Endodermal cell (in vitro differentiated cells): Measurements from ENCODE around the gene SNX4. TPM values are rescaled to one million over a fixed set of nuclear protein-coding genes. Genes with fewer than 3 reads are reported as not detected.
"Not testable (repeated sequence)": the region's sequence is repeated elsewhere in the genome, so short reads cannot be mapped to it uniquely, and the experiment has no call there.

ENCODE experiments used
- DNase-seq: peaks from one replicate; pipeline ENCODE4 v3.0.0-alpha.2; 2017
- H3K27ac ChIP-seq: 2 replicates; pipeline ENCODE4 v1.5.1; 2013; ENCODE audit warnings: mild to moderate bottlenecking, low read depth, low read length, moderate library complexity
- H3K27me3 ChIP-seq: 2 replicates; pipeline ENCODE4 v1.6.1; 2013; ENCODE audit warnings: mild to moderate bottlenecking, low read length, moderate library complexity; ENCODE audit not compliant: insufficient read depth, control insufficient read depth, poor library complexity, severe bottlenecking
- H3K36me3 ChIP-seq: 2 replicates; pipeline ENCODE4 v1.7.0; 2013; ENCODE audit warnings: mild to moderate bottlenecking, low read length, moderate library complexity; ENCODE audit not compliant: control insufficient read depth, insufficient read depth
- H3K4me1 ChIP-seq: one replicate; pipeline ENCODE4 v1.7.0; 2013; ENCODE audit warnings: low read length; ENCODE audit not compliant: control insufficient read depth, insufficient read depth
- H3K4me3 ChIP-seq: 2 replicates; pipeline ENCODE4 v1.5.1; 2013; ENCODE audit warnings: mild to moderate bottlenecking, low read length, moderate library complexity
- H3K9ac ChIP-seq: 2 replicates; pipeline ENCODE4 v1.6.1; 2013; ENCODE audit warnings: mild to moderate bottlenecking, low read length, moderate library complexity; ENCODE audit not compliant: poor library complexity, severe bottlenecking; ENCODE audit errors: extremely low read depth
- H3K9me3 ChIP-seq: 2 replicates; pipeline ENCODE4 v1.6.1; 2013; ENCODE audit warnings: mild to moderate bottlenecking, low read length, moderate library complexity; ENCODE audit not compliant: control insufficient read depth
- H3K27ac Mint-ChIP-seq: 2 replicates; pipeline ENCODE4 v1.8.0; 2020; ENCODE audit warnings: mixed read lengths
- H3K27me3 Mint-ChIP-seq: 2 replicates; pipeline ENCODE4 v1.8.0; 2021; ENCODE audit warnings: mild to moderate bottlenecking, mixed read lengths; ENCODE audit not compliant: insufficient read depth
- H3K36me3 Mint-ChIP-seq: 2 replicates; pipeline ENCODE4 v1.8.0; 2020; ENCODE audit warnings: low read depth, mixed read lengths
- H3K4me1 Mint-ChIP-seq: 2 replicates; pipeline ENCODE4 v1.8.0; 2020; ENCODE audit warnings: mixed read lengths
- H3K4me3 Mint-ChIP-seq: 2 replicates; pipeline ENCODE4 v1.8.0; 2020; ENCODE audit warnings: mild to moderate bottlenecking, moderate library complexity, mixed read lengths
- H3K9me3 Mint-ChIP-seq: 2 replicates; pipeline ENCODE4 v1.8.0; 2020; ENCODE audit warnings: mild to moderate bottlenecking, mixed read lengths
- WGBS, 2 experiments: methylation state at CpG; one replicate each; pipeline versions ENCODE4 v1.1.5 to v1.1.7; 2013; ENCODE audit warnings: missing lambda C conversion rate in 2 of 2, mixed read lengths in 1 of 2; ENCODE audit not compliant: insufficient coverage in 1 of 2, insufficient read length in 1 of 2; 5-methylcytosine and 5-hydroxymethylcytosine counted together
- total RNA-seq, 2 donors: library from RNA; stranded (reverse); fragmentation: NEBNext Ultra II Directional in 1 of 2; extraction: Animal tissue kit (Norgen Biotek cat#: 25700) in 1 of 2; gene quantifications; 2 replicates in 1 of 2; 3 replicates in 1 of 2; pipeline ENCODE4 v1.2.1, GENCODE V29; 2021
- TF ChIP-seq, protein P1 (sequence below): fragments of 200-600 bp; sonication (generic); conservative IDR thresholded peaks from 2 replicates; pipeline ENCODE4 v1.5.0; 2021; ENCODE audit warnings: antibody characterized with exemption, mild to moderate bottlenecking

Gene SNX4
- total RNA-seq, 2 donors from 2014 or later = 33.2 to 33.9 TPM

GRCh38 chr3:125406070-125406469 lies 113.9 kb downstream of the SNX4 start:
- no peaks in the 10 kb centered on the region for H3K27me3 ChIP-seq
- H3K9me3 Mint-ChIP-seq = peaks cover 14% of the 10 kb centered on the region
- peaks cover 7% of the 10 kb centered on the region for H3K4me1 ChIP-seq
- H3K4me3 Mint-ChIP-seq = no peak overlapping the region
- H3K4me1 Mint-ChIP-seq = peaks cover 9% of the 10 kb centered on the region
- no peak overlapping the region for H3K27ac Mint-ChIP-seq
- TF ChIP-seq, protein P1, sequence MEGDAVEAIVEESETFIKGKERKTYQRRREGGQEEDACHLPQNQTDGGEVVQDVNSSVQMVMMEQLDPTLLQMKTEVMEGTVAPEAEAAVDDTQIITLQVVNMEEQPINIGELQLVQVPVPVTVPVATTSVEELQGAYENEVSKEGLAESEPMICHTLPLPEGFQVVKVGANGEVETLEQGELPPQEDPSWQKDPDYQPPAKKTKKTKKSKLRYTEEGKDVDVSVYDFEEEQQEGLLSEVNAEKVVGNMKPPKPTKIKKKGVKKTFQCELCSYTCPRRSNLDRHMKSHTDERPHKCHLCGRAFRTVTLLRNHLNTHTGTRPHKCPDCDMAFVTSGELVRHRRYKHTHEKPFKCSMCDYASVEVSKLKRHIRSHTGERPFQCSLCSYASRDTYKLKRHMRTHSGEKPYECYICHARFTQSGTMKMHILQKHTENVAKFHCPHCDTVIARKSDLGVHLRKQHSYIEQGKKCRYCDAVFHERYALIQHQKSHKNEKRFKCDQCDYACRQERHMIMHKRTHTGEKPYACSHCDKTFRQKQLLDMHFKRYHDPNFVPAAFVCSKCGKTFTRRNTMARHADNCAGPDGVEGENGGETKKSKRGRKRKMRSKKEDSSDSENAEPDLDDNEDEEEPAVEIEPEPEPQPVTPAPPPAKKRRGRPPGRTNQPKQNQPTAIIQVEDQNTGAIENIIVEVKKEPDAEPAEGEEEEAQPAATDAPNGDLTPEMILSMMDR = no peak
- H3K9ac ChIP-seq = no peak overlapping the region
- no peaks in the 10 kb centered on the region for H3K36me3 Mint-ChIP-seq
- H3K36me3 ChIP-seq = no peaks in the 10 kb centered on the region
- 73 to 94% methylated on average over 2 of the region's 2 CpGs for WGBS, 2 experiments
- peaks cover 2% of the 10 kb centered on the region for H3K27me3 Mint-ChIP-seq
- no peak overlapping the region for H3K27ac ChIP-seq
- H3K9me3 ChIP-seq = peaks cover 20% of the 10 kb centered on the region
- no peak overlapping the region for H3K4me3 ChIP-seq
- no peak for DNase-seq

DNA sequence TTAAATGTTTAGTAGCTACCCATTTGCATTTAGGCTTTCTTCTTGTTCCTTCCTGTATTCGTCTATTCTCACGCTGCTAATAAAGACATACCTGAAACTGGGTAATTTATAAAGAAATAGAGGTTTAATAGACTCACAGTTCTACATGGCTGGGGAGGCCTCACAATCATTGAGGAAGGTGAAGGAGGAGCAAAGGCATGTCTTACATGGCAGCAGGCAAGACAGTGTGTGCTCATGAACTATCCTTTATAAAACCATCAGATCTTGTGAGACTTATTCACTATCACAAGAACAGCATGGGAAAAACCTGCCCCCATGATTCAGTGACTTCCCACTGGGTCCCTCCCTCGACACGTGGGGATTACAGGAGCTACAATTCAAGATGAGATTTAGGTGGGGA lies 114.5 kb downstream of the SNX4 start:
- not testable (repeated sequence) for H3K27me3 Mint-ChIP-seq, DNase-seq, H3K36me3 ChIP-seq, H3K36me3 Mint-ChIP-seq, H3K27ac ChIP-seq, H3K4me3 Mint-ChIP-seq, H3K27ac Mint-ChIP-seq, H3K27me3 ChIP-seq, H3K4me1 Mint-ChIP-seq, H3K9ac ChIP-seq
- 87% methylated on average over 4 of the region's 4 CpGs; no CpG with 5 or more reads in 1 of the 2 experiments for WGBS, 2 experiments
- H3K9me3 ChIP-seq = peaks cover 20% of the 10 kb centered on the region
- H3K4me3 ChIP-seq = peak overlapping the region; percentile 56
- peaks cover 12% of the 10 kb centered on the region for H3K4me1 ChIP-seq
- peaks cover 14% of the 10 kb centered on the region for H3K9me3 Mint-ChIP-seq

DNA sequence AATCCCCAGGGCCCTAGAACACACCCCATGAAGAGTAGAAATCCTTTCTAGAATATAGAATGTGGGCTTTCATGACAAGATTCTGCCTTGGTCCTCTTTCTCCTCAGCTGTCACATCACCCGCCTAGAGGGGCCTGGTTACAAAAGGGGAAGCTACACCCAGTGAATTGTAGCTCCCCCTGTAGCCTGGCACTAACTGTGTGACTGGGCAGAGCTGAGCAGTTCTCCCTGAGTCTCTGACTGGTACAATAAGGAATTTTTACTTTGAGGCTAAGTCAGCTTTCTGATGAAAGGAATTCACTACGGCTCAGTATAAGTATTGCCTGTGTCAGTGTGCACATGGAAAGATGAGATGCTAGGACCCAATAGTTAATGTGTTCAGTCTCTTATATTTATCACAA lies 116.2 kb downstream of the SNX4 start:
- H3K4me1 Mint-ChIP-seq = peaks cover 9% of the 10 kb centered on the region
- H3K36me3 Mint-ChIP-seq = no peaks in the 10 kb centered on the region
- no peak overlapping the region for H3K4me3 Mint-ChIP-seq
- no peak overlapping the region for H3K9ac ChIP-seq
- DNase-seq = no peak
- H3K27me3 Mint-ChIP-seq = peaks cover 22% of the 10 kb centered on the region
- peaks cover 20% of the 10 kb centered on the region for H3K9me3 ChIP-seq
- H3K4me1 ChIP-seq = peaks cover 12% of the 10 kb centered on the region
- no peaks in the 10 kb centered on the region for H3K36me3 ChIP-seq
- TF ChIP-seq, protein P1 = peak; percentile 34
- no peaks in the 10 kb centered on the region for H3K27me3 ChIP-seq
- no peak overlapping the region for H3K27ac Mint-ChIP-seq
- no peak overlapping the region for H3K4me3 ChIP-seq
- H3K9me3 Mint-ChIP-seq = peaks cover 12% of the 10 kb centered on the region
- WGBS, 2 experiments = 94 to 100% methylated on average over 1 to 2 of the region's 2 CpGs
- no peak overlapping the region for H3K27ac ChIP-seq

GRCh38 chr3:125402639-125403038 lies 117.4 kb downstream of the SNX4 start:
- Histone ChIP-seq H3K9me3 (peaks cover 20% of the 10 kb centered on the region), H3K4me3 (no peak overlapping the region), H3K4me1 (peaks cover 12% of the 10 kb centered on the region), H3K36me3 (no peaks in the 10 kb centered on the region), H3K9ac (no peak overlapping the region), H3K27ac (no peak overlapping the region), H3K27me3 (no peaks in the 10 kb centered on the region)
- peaks cover 9% of the 10 kb centered on the region for H3K4me1 Mint-ChIP-seq
- TF ChIP-seq, protein P1 = no peak
- WGBS, 2 experiments = 33 to 93% methylated on average over 1 to 2 of the region's 2 CpGs
- H3K9me3 Mint-ChIP-seq = peaks cover 11% of the 10 kb centered on the region
- peaks cover 34% of the 10 kb centered on the region for H3K27me3 Mint-ChIP-seq
- no peak overlapping the region for H3K27ac Mint-ChIP-seq
- H3K36me3 Mint-ChIP-seq = no peaks in the 10 kb centered on the region
- no peak overlapping the region for H3K4me3 Mint-ChIP-seq
- DNase-seq = no peak
